Stimulated activated CD8-positive, alpha-beta memory T cell treated with anti-CD3 and anti-CD28 coated beads, Interleukin-4, amount 100 ng/mL, for 1 hour (primary cell): Measurements from ENCODE around the gene NR2F6.
"Not testable (repeated sequence)": the region's sequence is repeated elsewhere in the genome, so short reads cannot be mapped to it uniquely, and the experiment has no call there.

ENCODE experiments used
- DNase-seq, 2 donors: peaks; one replicate each; pipeline ENCODE4 v3.0.0-alpha.2; 2020; ENCODE audit warnings: low read depth in 2 of 2, low spot score in 1 of 2

The NR2F6 gene

DNA sequence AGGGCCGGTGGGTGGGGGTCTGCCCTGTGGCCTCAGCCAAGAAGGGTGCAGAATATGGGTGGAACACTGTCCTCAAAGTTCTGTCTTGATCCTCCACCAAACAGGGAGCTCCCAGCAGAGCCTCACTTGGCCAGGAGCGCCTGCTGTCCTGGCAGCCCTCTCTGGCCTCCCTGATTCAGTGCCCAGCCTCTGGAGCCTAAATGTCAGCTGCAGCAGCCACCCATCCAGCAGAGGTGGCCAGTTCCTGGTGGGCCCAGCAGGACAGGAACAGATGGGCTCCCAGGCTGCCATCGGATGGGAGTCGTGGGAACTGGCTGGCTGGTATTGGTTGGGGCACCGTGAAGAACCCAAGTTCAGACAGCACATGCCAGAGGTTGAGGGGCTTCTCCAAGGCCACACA, 32.4 kb downstream of the NR2F6 start:
- no peak for DNase-seq

GRCh38 chr19:17211547-17212446, 33.9 kb downstream of the NR2F6 start:
- no peak for DNase-seq

GRCh38 chr19:17210296-17210695, 35.4 kb downstream of the NR2F6 start:
- DNase-seq, result no peak

GRCh38 chr19:17209126-17210036, 36.3 kb downstream of the NR2F6 start:
- DNase-seq, result no peak

DNA sequence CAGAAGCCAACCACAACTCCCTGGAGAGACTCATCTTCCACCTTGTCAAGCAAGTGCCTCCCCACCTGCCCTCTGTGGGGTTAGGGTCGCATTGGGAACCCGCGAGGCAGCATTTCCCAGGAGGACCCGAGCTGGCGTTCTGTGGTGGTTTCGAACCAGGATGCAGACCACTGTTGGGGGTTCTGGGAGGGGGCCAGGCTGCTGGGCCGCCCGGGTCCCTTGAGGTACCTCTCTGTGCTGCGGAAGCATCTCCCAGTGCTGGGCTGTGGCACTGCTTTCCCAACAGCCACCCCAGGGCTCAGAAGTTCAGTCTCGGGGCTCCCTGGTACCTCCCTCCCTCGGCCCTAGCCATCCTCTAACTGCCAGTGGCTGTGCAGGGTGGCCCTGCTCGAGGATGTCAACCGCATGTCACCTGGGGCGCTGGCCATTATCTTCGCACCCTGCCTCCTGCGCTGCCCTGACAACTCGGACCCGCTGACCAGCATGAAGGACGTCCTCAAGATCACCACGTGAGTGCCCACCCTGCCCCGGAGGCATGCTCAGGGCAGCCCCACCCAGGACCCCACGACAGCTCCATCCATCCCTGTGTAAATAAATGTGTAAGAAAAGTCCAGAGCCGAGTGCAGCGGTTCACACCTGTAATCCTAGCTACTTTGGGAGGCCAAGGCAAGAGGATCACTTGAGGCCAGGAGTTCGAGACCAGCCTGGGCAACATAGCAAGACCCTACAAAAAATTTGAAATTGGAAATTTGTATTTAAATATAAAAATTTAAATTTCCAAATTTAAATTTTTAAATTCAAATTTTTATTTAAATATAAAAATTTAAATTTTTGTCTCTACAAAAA, 38.8 kb downstream of the NR2F6 start:
- no peak for DNase-seq

DNA sequence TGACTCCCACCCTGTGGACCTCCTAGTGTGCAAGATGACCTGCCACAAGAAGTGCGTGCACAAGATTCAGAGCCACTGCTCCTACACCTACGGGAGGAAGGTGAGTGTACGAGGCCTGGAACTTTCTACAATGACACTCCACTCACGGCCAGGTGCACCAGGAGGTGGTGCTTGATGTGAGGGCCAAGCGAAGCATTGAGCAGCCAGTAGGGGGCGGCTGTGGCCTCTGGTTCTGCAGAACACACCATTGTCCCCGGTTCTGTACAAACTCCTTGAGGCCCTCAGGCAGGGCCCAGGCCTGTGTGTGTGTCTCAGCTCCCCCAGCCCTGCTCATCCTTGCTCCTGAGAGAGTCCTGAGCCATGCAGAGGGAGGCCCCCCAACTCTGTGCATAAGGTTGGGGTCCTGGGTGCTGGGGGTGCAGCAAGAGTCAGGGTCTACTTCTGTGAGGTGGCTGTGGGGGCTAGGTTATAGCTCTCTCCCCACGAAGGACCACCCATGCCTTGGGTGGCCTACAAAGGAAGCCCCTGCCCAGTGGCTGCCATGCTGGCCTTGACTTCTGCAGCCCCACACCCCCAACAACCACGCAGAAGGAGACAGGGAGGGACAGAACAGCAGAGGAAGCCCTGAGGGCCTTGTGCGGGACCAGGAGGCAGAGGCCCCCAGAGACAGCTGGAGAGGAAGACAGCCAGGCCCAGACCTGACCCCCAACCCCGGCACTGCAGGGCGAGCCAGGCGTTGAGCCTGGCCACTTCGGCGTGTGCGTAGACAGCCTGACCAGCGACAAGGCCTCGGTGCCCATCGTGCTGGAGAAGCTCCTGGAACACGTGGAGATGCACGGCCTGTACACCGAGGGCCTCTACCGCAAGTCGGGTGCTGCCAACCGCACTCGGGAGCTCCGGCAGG, 40.2 kb downstream of the NR2F6 start:
- no peak for DNase-seq

DNA sequence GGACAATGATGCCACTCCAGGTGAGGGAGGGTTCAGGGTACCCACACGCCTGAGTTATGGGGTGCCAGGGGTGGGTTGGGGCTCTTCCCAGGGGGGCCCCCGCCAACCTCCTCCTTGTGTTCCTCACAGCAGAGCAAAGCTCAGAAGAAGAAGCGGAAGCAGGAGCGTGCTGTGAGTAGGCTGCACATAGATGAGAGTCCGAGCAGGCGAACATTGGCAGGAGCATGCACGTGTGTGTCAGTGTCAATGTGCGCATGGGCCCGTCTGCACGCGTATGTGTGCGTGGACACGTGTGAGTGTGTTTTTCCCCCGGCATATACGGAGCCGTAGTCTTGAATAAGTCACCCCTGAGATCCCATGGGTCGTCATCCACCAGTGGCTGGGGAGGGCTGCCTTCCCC, 43.0 kb downstream of the NR2F6 start:
- no peak for DNase-seq

DNA sequence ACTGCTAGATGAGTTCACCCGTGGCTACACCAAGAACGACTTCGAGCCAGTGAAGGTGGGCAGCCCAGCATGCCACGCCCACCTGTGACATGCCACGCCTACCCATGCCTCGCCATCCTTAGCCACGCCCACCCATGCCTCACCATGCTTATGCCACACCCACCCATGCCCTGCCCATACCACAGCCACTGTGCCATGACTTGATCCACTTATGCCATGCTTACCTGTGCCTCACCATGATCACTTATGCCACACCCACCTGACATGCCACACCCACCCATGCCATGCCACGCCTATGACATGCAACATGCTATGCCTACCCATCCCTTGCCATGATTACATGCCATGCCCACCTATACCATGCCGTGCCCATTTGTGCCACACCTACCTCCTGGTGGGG, 43.5 kb downstream of the NR2F6 start:
- DNase-seq, result no peak

DNA sequence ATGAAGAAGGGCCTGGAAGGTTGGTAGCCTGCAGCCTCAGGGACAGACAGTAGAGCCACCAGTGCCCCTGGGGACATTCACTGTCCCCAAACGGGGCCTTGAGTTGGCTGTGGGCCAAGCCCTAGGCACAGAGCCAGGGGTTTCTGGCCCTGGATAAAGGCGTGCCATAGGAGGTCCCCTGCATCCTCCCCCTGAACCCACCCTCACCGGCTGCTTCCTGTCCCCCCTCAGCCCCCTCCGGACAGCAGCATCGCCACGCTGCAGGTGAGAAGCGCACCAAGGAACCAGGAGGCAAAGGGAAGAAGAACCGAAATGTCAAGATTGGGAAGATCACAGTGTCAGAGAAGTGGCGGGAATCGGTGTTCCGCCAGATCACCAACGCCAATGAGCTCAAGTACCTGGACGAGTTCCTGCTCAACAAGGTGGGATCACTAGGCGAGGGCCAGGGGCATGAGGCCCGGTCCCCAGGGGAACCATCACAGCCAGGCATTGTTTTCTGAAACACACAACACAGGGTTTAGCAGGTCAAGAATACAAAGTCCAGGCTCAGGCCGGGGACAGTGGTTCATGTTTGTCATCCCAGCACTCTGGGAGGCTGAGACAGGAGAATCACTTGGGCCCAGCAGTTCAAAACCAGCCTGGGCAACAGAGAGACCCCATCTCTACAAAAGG, 45.2 kb downstream of the NR2F6 start:
- no peak for DNase-seq

- DNase-seq, result no peak
These were observed 48.1 kb downstream of the NR2F6 start for GRCh38 chr19:17197666-17198065.

GRCh38 chr19:17196610-17197009, 49.1 kb downstream of the NR2F6 start:
- no peak for DNase-seq

DNA sequence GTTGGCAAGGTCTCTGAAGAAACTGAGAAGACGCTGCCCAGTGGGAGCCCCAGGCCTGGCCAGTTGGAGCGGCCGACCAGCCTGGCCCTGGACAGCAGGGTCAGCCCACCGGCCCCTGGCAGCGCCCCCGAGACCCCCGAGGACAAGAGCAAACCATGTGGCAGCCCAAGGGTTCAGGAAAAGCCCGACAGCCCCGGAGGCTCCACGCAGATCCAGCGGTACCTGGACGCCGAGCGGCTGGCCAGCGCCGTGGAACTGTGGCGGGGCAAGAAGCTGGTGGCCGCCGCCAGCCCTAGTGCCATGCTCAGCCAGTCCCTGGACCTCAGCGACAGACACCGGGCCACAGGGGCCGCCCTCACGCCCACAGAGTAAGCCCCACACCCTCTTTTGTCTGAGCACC, 50.6 kb downstream of the NR2F6 start:
- no peak for DNase-seq

- DNase-seq, result no peak
These were observed 51.1 kb downstream of the NR2F6 start for GRCh38 chr19:17194608-17195007.

GRCh38 chr19:17192751-17193150, 53.0 kb downstream of the NR2F6 start:
- no peak for DNase-seq

- DNase-seq, result not testable (repeated sequence)
These were observed 54.0 kb downstream of the NR2F6 start for GRCh38 chr19:17191736-17192135.

- DNase-seq, result no peak
These were observed 60.1 kb downstream of the NR2F6 start for GRCh38 chr19:17185590-17185989.

GRCh38 chr19:17184371-17184841, 61.3 kb downstream of the NR2F6 start:
- DNase-seq, result peak; percentile 33 to 37

- DNase-seq, result no peak
These were observed 61.8 kb downstream of the NR2F6 start for GRCh38 chr19:17183858-17184321.

DNA sequence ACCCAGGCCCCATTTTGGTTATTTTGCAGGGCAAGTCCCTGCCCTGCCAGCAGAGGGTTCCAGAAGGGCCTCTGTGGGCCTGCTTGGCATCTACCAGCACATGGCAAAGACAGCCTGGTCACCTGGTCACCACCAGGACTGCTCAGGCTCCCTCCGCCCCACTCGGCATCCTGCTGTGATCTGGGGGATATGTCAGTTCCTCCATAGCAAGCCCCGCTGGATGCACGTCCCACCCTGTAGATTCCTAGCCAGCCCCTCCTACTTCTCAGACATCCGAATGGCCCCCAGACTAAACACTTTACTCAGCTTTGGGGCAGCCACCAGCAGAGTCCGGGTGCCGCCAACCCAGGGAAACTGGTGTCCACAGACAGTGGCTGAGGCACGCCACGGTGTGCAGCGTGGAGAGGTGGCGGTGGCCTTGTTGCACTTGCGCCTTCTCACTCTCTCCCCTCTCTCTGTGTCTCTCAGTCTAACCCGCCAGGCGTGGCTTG, 62.4 kb downstream of the NR2F6 start:
- no peak for DNase-seq
